Left renal cortex interstitium (tissue), 4 donors: ENCODE results near the gene ZNF296. TPM values are rescaled to one million over a fixed set of nuclear protein-coding genes. Genes with fewer than 3 reads are reported as not detected.

Source experiments
- DNase-seq, 4 donors: peaks; one replicate each; pipeline ENCODE4 v3.0.0-alpha.2; 2013; ENCODE audit warnings: low read depth in 4 of 4, low spot score in 2 of 4, missing footprints in 1 of 4
- polyA plus RNA-seq, 4 donors: library from polyadenylated mRNA; unstranded; fragments of 120-200 nt; gene quantifications; one replicate each; pipeline ENCODE4 v1.2.1, GENCODE V29; 2013; ENCODE audit not compliant: insufficient read length in 4 of 4

Gene ZNF296
- polyA plus RNA-seq, 4 donors, result 0.35 to 2.3 (median 1.6) TPM

GRCh38 chr19:45090034-45090433 is 13.8 kb upstream of the ZNF296 start:
- DNase-seq, result no peak

- no peak for DNase-seq
Measured at GRCh38 chr19:45087531-45087930, 11.3 kb upstream of the ZNF296 start.

DNA sequence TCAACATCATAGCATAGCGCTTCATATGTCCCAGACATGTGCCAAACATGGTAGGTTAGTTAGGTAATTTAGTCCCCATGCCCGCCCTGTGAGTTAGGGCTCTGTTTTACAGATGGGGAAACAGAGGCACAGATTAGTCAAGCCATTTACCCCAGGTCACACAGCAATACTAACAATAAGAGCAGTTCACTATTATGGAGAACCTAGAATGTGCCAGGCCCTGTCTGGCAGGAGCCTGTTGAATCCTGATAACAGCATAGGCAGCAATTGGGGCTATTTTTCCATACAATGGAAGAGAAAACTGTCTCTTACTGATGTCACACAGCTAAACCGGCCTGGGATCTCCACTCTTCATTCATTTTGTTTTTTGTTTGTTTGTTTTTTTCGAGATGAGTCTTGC is 10.2 kb upstream of the ZNF296 start:
- no peak for DNase-seq

- no peak for DNase-seq
Measured at GRCh38 chr19:45082170-45082569, 5.9 kb upstream of the ZNF296 start.

DNA sequence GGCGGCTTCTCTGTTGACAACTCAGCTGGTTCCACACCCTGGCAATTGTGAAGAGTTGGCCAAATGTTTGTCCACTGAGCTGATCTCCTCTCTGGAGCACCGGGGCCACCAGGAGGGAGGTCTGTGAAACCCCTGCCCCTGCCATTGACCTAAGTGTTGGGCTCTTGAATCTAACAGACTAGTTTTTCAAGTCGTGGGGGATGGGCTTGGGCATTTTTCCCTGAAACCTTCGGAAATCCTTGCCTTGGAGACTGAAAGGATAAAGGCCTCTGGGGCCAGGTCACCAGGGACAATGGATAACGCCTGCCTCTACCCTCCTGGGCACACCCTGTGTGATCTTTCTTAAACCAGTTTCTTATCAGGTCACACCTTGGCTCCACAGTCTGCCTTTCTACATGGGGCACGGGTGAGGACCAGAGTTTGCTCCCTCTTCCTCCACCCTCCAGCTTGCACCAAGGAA is 3.7 kb upstream of the ZNF296 start:
- no peak for DNase-seq

DNA sequence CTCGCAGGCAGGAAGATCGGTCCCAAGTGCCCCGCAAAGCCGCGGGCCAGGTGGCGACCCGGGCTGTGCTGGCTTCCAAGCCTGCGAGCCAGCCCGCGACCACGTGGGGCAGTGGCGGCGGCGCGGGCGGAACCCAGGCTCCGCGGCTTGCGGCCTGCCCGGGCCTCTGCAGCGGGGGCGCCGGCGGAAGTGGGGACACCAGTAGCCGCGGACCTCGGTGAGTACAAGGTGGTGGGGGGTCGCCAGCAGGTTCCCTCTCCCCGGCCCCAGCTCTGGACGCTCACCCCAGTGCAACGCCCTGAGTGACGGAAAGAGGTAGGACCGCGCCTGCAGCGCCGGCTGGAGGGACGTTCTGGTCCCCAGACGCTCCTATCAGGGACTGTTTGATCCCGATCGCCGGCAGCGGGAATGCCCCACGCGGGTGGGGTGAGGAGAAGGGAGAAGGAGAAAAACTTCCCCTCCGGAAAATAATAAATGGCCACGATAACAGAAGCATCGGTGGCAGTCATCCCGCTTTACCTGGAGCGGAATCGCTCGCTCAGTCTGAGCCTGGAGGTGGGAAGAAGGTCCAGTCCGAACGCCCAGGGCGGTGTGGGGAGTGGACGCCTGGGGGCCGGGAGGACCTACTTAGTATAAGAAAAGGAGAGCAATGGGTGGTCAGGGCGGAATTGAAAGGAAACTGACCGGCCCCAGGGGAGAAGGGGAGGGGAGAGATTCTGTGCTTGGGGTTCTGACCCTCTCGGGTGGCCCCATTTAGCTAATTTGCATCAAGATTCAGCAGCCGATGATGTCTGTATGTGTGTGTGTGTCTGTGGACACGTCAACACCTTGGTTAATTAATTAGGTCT is 3.0 kb upstream of the ZNF296 start, which contains the start of gene GEMIN7:
Gene GEMIN7, plus strand, starts transcription at position 198 of the 848 bp plus-strand sequence. CDS start 10,855 bp downstream, outside the sequence.
- DNase-seq, result no peak

- DNase-seq, result no peak
Measured at GRCh38 chr19:45078390-45079062, 2.2 kb upstream of the ZNF296 start.

DNA sequence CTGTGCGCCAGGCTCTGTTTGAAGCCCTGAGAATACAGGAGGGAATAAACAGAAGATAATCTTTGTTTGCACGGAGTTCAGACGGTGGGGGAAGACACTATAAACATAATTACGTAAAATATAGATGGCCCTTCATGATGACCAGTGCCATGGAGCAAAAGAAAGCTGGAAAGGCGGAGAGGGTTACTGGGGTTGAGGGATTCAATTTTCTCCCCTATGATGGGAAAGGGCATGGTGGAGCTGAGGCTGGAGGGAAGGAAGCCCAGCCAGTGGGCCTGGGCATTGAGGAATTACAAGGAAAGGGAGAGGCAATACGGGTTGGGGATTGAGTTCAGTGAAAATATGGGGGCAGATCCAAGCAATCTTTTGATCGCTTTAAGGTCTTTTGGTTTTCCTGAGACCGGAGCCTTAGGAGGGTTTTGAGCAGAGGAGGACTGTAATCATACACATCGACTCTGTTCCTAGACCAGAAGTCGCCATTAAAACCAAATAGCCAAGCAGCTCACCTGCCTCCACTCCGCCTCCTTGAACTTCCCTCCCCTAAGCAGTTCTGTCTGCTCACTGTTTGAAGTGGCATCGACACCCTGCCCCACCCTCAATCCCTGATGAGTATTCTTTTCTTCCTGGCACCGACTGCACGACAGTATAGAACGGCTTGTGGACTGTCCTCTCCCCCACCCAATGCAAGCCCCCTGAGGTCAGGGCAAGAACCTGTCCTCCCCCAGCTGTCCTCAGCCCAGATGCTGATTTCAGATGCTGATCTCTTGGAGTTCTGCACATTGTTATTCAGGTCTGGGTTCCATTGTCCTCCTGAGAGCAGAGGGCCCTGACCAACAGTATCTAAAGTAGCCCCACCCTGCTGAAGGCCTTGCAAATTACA is 813 bp upstream of the ZNF296 start:
- no peak for DNase-seq

- DNase-seq, result no peak
Measured at GRCh38 chr19:45075301-45076028, 813 bp downstream of the ZNF296 start.

GRCh38 chr19:45074744-45075300 is 1.5 kb downstream of the ZNF296 start:
- no peak for DNase-seq

DNA sequence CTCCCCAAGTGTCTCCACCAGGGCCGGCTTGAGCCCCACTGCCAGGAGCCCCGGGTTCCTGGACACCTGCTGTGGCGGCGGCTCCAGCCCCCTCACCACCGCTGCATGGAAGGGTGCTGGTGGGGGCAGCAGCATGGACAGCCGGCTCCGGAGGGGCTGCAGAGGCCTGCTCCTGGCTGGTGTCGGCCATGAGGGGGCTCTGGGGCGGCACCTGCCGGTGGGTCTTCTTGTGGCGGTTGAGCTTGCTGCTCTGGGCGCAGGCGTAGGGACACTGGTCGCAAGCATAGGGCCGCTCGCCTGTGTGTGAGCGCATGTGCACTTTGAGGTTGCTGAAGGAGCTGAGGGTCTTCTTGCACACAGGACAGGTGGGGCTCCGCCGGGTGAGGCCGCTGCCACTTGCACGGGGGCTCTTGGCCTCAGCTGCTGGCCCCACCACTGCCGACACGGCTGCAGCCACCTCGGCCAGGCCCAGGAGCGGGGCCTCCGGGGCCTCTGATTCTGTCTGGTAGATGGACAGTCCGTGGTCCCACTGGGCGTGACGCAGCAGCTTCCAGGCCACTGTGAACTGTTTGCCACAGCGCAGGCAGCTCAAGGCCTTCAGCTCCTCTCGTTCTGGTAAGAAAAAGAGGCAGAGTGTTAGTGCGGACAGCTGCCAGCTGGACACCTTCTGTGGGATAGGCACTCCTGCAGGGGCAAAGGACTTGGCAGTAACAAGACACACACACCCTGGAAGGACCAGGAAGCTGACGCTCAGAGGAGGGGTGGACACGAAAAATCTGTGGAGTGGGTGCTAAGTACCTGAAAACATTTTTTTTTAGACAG is 4.1 kb downstream of the ZNF296 start:
- no peak for DNase-seq

DNA sequence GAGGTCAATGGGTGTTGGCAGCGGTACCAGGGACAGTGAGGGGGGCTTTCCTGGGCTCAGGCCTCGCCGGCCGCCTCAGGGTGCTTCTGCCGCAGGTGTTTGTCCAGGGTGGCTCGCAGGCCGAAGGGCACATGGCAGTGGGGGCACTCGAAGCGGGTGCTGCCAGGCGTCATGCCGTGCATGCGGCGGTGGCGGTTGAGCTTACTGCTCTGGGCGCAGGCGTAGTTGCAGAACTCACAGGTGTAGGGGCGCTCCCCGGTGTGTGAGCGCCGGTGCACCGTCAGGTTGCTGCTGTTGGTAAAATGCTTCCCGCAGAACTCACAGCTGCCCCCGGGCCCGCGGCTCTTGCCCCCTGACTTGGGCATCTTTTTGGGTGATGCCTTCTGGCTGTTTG is 4.7 kb downstream of the ZNF296 start:
- no peak for DNase-seq

DNA sequence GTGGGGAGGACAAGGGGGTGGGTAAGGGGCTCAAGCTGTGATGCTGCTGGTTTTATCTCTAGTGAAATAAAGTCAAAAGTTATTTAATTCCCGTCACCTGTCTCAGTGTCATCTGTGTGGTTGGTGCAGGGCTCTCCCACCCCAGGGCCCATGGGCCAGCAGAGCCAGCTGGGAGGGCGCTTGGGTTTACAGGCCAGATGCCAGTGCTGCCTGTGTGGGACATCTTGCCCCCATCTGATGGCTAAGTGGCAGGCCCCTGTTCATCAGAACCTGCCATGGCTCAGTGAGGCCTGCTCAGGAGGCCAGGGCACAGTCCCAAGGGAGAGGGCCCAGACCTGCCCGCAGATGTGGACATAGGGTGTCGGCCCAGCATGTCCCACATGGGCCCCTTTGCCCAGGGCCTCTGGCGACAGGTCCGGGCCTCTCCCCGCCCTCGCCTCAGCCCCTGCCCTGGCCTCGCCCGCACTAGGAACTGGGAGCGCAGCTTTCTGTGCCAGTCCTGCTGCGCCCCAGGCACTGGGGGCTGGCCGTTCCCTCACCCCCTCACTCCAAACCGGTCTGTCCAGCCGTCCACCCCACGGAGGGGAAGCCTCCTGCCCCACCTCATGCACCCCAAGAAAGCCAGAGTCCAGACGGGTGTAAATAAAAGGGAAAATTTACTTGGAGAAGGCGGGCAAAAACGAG is 5.3 kb downstream of the ZNF296 start:
- DNase-seq, result no peak

DNA sequence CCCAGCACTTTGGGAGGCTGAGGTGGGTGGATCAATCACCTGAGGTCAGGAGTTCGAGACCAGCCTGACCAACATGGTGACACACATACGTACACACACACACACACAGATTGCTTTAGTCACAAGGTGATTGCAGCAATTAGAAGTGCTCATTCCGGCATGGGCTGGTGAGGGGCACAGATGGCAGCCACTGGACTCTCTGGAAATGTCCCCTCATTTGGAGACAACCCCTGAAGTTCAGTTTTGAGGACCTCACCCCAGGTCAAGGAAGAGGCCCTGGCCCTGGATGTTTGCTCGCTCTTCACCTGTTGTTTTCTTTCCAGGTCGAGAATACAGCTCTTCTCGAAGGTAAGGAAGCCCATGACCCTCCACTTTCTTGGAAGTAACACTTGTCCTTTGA is 6.1 kb downstream of the ZNF296 start:
- no peak for DNase-seq

GRCh38 chr19:45069056-45069455 is 7.2 kb downstream of the ZNF296 start:
- no peak for DNase-seq

GRCh38 chr19:45068041-45068440 is 8.2 kb downstream of the ZNF296 start:
- DNase-seq, result no peak

DNA sequence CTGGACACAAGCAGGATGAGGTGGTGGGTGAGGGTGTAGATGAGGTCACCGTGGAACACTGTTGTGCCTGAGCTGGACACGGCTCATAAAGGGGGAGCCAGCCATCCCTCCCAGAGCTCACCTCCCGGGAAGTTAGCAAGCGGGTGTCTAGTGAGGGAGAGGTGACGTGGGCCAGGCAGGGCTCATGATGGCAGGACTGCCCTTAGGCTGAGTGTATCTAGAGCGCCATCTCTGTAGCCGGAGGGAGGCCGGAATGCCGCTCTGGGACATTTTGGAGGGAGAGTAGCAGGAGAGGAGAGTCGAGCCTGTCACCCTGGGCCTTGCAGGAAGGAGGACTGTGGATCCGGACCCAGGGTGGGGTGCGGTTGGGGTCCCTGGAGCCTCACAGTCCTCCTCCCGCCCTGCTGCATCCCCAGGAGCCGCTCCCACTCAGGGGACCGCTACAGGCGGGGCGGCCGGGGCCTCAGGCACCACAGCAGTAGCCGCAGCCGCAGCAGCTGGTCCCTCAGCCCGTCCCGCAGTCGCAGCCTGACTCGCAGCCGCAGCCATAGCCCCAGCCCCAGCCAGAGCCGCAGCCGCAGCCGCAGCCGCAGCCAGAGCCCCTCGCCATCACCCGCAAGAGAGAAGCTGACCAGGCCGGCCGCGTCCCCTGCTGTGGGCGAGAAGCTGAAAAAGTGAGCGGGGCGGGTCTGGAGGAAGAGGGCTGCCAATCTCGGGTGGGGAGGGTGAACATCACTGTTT is 9.2 kb downstream of the ZNF296 start:
- DNase-seq, result no peak
